NB4 (cell line): ENCODE data around the gene CYP46A1.

Experiments used
- POLR2A ChIP-seq: IDR thresholded peaks from 2 replicates; pipeline ENCODE4 v1.6.1; 2011; ENCODE audit warnings: mild to moderate bottlenecking; ENCODE audit not compliant: insufficient read length; ENCODE audit errors: extremely low read depth
- TF ChIP-seq, protein P1 (sequence below): IDR thresholded peaks from one replicate; pipeline ENCODE4 v1.5.1; 2012; ENCODE audit warnings: low read depth, low read length
- TF ChIP-seq, protein P2 (sequence below): IDR thresholded peaks from 2 replicates; pipeline ENCODE4 v1.6.1; 2011; ENCODE audit warnings: low read depth, low read length

GRCh38 chr14:99716850-99717681 is 33.0 kb downstream of the CYP46A1 start:
- TF ChIP-seq, protein P1, sequence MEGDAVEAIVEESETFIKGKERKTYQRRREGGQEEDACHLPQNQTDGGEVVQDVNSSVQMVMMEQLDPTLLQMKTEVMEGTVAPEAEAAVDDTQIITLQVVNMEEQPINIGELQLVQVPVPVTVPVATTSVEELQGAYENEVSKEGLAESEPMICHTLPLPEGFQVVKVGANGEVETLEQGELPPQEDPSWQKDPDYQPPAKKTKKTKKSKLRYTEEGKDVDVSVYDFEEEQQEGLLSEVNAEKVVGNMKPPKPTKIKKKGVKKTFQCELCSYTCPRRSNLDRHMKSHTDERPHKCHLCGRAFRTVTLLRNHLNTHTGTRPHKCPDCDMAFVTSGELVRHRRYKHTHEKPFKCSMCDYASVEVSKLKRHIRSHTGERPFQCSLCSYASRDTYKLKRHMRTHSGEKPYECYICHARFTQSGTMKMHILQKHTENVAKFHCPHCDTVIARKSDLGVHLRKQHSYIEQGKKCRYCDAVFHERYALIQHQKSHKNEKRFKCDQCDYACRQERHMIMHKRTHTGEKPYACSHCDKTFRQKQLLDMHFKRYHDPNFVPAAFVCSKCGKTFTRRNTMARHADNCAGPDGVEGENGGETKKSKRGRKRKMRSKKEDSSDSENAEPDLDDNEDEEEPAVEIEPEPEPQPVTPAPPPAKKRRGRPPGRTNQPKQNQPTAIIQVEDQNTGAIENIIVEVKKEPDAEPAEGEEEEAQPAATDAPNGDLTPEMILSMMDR: no peak
- TF ChIP-seq, protein P2, sequence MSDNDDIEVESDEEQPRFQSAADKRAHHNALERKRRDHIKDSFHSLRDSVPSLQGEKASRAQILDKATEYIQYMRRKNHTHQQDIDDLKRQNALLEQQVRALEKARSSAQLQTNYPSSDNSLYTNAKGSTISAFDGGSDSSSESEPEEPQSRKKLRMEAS: no peak
- no peak for TF ChIP-seq POLR2A
